Activated T-helper 2 cell treated with anti-CD3 and anti-CD28 coated beads, Interferon-gamma antibody, Interleukin-2, Interleukin-4, amounts not matched to agents 10 μg/mL and 5 μg/mL and 100 μg/mL, durations not matched to agents 14 hours and 24 hours and 36 hours (primary cell): ENCODE results near the gene PUM2. TPM values are rescaled to one million over a fixed set of nuclear protein-coding genes. Genes with fewer than 3 reads are reported as not detected.

Experiments used
- DNase-seq: peaks from one replicate; pipeline ENCODE4 v3.0.0; 2021; ENCODE audit warnings: low spot score
- H3K27ac Mint-ChIP-seq: one replicate; pipeline ENCODE4 v1.8.0; 2021; ENCODE audit warnings: mixed read lengths
- H3K27me3 Mint-ChIP-seq: one replicate; pipeline ENCODE4 v1.8.0; 2021; ENCODE audit warnings: low read depth, mixed read lengths
- H3K36me3 Mint-ChIP-seq: one replicate; pipeline ENCODE4 v1.8.0; 2021; ENCODE audit warnings: low read depth, mixed read lengths
- H3K4me1 Mint-ChIP-seq: one replicate; pipeline ENCODE4 v1.8.0; 2021; ENCODE audit warnings: low read depth, mixed read lengths
- H3K4me3 Mint-ChIP-seq: one replicate; pipeline ENCODE4 v1.8.0; 2021; ENCODE audit warnings: low read depth, mild to moderate bottlenecking, moderate library complexity, mixed read lengths
- H3K9me3 Mint-ChIP-seq: one replicate; pipeline ENCODE4 v1.8.0; 2021; ENCODE audit warnings: mixed read lengths
- intact Hi-C: fragments of 100-400 bp; cut with micrococcal nuclease; formaldehyde crosslinking; loops from one replicate; pipeline ENCODE4 v1.15.1; 2023
- total RNA-seq: library from RNA; stranded (reverse); gene quantifications from 2 replicates; pipeline ENCODE4 v1.2.3, GENCODE V29; 2022

Gene PUM2
- total RNA-seq, 1 donor from 2014 or later: 121 TPM

DNA sequence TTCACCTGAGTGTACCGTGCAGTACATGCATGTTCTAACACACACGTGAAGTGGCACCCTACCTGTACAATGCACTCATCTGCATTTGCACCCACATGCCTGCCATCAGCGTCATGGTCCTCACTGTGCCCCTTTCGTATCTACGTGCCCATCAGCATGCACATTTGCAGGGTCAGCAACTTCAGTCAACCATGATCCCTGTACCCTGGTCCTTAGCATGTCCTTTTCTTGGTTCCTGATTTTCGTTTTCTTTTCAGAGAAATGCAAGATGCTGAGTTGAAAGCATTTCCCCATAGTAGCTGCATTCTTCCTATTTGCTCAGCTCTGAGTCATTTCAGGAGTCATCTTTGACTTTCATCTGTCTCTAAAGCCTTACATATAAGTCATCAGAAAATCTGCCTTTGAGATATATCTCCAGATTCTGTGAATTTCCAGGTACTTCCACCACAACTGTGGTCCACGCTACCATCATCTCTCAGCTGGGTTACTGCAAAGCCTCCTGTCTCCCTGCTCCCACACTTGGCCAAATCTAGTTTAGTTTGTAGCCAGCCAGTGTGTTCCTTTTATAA is 14.7 kb upstream of the PUM2 start:
- peaks cover 4% of the 10 kb centered on the region for H3K27me3 Mint-ChIP-seq
- peak; percentile 52 for DNase-seq
- H3K36me3 Mint-ChIP-seq: peaks cover 24% of the 10 kb centered on the region
- intact Hi-C loops: loop anchor here (1.0 to 5.0 kb wide), 5 partner anchors 14 to 463 kb away; partner anchors contain the start of gene TTC32
- H3K4me3 Mint-ChIP-seq: peak overlapping the region; percentile 9
- peaks cover 33% of the 10 kb centered on the region for H3K9me3 Mint-ChIP-seq
- peak overlapping the region; percentile 51 for H3K27ac Mint-ChIP-seq
- peaks cover 25% of the 10 kb centered on the region for H3K4me1 Mint-ChIP-seq

GRCh38 chr2:20363578-20363977 is 12.9 kb upstream of the PUM2 start:
- Mint-ChIP-seq H3K4me1 (peaks cover 24% of the 10 kb centered on the region), H3K27ac (no peak overlapping the region), H3K4me3 (no peak overlapping the region), H3K27me3 (no peaks in the 10 kb centered on the region), H3K36me3 (peaks cover 19% of the 10 kb centered on the region), H3K9me3 (peaks cover 21% of the 10 kb centered on the region)
- DNase-seq: no peak
- intact Hi-C loops: no loop called here

DNA sequence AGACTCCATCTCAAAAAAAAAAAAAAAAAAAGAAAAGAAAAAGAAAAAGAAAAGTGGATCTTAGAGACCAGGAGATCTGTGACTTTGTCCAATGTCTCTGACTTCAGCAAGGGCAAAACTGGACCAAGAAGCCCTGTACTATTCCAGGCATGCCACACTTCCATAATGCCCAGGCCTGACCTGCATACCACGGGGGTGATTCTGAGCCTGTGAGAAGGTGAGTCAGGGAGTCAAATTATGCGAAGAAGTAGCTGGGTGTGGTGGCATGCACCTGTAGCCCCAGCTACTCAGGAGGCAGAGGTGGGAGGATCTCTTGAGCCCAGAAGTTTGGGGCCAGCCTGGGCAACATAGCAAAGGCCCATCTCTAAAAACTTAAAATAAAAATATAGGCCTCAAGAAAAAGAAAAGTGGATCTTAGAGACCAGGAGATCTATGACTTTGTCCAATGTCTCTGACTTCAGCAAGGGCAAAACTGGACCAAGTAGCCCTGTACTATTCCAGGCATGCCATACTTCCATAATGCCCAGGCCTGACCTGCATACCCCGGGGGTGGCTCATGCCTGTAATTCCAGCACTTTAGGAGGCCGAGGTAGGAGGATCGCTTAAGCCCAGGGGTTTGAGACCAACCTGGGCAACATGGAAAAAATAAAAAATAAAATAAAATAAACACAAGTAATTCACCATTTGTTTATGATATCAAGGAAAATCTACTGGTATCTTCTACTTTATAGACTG is 12.2 kb upstream of the PUM2 start:
- Mint-ChIP-seq H3K4me1 (peaks cover 24% of the 10 kb centered on the region), H3K27ac (no peak overlapping the region), H3K36me3 (peaks cover 14% of the 10 kb centered on the region), H3K4me3 (no peak overlapping the region), H3K9me3 (peaks cover 14% of the 10 kb centered on the region), H3K27me3 (no peaks in the 10 kb centered on the region)
- no peak for DNase-seq
- intact Hi-C loops: no loop called here

- H3K9me3 Mint-ChIP-seq: peaks cover 5% of the 10 kb centered on the region
- H3K4me3 Mint-ChIP-seq: no peak overlapping the region
- H3K36me3 Mint-ChIP-seq: peaks cover 4% of the 10 kb centered on the region
- no peak for DNase-seq
- intact Hi-C loops: no loop called here
- H3K27me3 Mint-ChIP-seq: no peaks in the 10 kb centered on the region
- peaks cover 22% of the 10 kb centered on the region for H3K4me1 Mint-ChIP-seq
- no peak overlapping the region for H3K27ac Mint-ChIP-seq
Observed at GRCh38 chr2:20361893-20362292, 11.2 kb upstream of the PUM2 start.

DNA sequence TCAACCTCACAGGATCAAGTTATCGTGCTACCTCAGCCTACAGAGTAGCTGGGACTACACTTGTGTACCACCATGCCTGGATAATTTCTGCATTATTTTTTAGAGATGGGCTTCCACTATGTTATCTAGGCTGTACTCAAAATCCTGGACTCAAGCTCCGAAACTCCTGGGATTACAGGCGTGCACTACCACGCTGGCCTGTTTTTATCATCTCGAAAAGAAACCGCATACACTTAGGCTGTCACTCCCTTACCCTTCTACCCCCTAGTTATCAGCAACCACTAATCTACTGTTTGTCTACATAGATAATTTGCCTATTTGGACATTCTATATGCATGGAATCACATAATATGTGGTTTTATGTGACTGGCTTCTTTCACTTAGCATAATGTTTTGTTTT is 8.5 kb upstream of the PUM2 start:
- DNase-seq: no peak
- no peak overlapping the region for H3K4me3 Mint-ChIP-seq
- H3K4me1 Mint-ChIP-seq: no peaks in the 10 kb centered on the region
- H3K27ac Mint-ChIP-seq: no peak overlapping the region
- intact Hi-C loops: no loop called here
- no peaks in the 10 kb centered on the region for H3K27me3 Mint-ChIP-seq
- H3K9me3 Mint-ChIP-seq: no peaks in the 10 kb centered on the region
- no peaks in the 10 kb centered on the region for H3K36me3 Mint-ChIP-seq

DNA sequence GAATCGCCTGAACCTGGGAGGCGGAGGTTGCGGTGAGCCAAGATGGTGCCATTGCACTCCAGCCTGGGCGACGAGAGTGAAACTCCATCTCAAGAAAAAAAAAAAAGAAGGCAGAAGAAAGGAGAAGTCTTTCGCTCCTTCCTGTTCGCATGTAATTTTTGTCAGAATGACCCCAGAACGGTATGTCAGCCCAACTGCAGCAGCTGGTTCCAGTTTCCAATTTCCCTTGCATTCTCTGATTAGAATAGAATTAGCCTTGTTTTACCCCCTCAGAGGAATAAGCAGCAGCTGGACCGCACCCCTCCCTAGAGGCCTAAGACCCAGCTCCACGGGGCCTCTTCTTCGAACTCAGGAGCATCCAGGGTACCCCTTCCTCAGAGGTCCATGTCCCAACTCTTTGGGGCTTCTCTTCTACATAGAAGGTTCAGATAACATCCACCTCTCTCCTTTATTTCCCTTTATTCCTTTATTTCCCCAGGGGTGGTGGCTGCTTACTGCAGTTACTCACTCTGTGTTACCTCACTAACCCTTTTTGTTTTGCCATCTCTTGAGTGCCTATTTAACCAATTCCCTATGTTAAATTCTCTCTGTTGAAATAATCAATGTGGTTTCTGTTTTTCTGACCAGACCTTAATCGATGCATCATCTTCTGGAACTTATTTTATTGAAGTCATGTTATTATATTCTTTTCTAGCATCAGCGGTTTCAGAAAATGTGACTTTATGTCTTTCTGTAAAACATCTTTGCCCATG is 7.2 kb upstream of the PUM2 start:
- no peaks in the 10 kb centered on the region for H3K36me3 Mint-ChIP-seq
- H3K27ac Mint-ChIP-seq: no peak overlapping the region
- peaks cover 4% of the 10 kb centered on the region for H3K4me1 Mint-ChIP-seq
- DNase-seq: no peak
- no peaks in the 10 kb centered on the region for H3K27me3 Mint-ChIP-seq
- H3K4me3 Mint-ChIP-seq: no peak overlapping the region
- no peaks in the 10 kb centered on the region for H3K9me3 Mint-ChIP-seq
- intact Hi-C loops: no loop called here

GRCh38 chr2:20356042-20356441 is 5.4 kb upstream of the PUM2 start:
- intact Hi-C loops: no loop called here
- no peak for DNase-seq
- H3K27me3 Mint-ChIP-seq: no peaks in the 10 kb centered on the region
- H3K9me3 Mint-ChIP-seq: no peaks in the 10 kb centered on the region
- H3K4me3 Mint-ChIP-seq: no peak overlapping the region
- H3K36me3 Mint-ChIP-seq: no peaks in the 10 kb centered on the region
- peaks cover 4% of the 10 kb centered on the region for H3K4me1 Mint-ChIP-seq
- no peak overlapping the region for H3K27ac Mint-ChIP-seq

GRCh38 chr2:20355131-20355530 is 4.5 kb upstream of the PUM2 start:
- no peak overlapping the region for H3K4me3 Mint-ChIP-seq
- H3K36me3 Mint-ChIP-seq: peaks cover under 1% of the 10 kb centered on the region
- no peaks in the 10 kb centered on the region for H3K27me3 Mint-ChIP-seq
- peaks cover 4% of the 10 kb centered on the region for H3K4me1 Mint-ChIP-seq
- no peaks in the 10 kb centered on the region for H3K9me3 Mint-ChIP-seq
- DNase-seq: no peak
- intact Hi-C loops: no loop called here
- H3K27ac Mint-ChIP-seq: no peak overlapping the region

- intact Hi-C loops: loop anchor here (5.0 kb wide), 1 partner anchor 301 kb away; the partner anchor contains the start of gene LAPTM4A
- Mint-ChIP-seq H3K4me3 (no peak overlapping the region), H3K27ac (no peak overlapping the region)
Observed at GRCh38 chr2:20353241-20353992, 2.8 kb upstream of the PUM2 start.

GRCh38 chr2:20352581-20353216 is 2.1 kb upstream of the PUM2 start:
- H3K27me3 Mint-ChIP-seq: no peaks in the 10 kb centered on the region
- intact Hi-C loops: loop anchor here (5.0 kb wide), 1 partner anchor 300 kb away; the partner anchor contains the start of gene LAPTM4A
- H3K9me3 Mint-ChIP-seq: no peaks in the 10 kb centered on the region
- peaks cover 21% of the 10 kb centered on the region for H3K36me3 Mint-ChIP-seq
- H3K4me3 Mint-ChIP-seq: no peak overlapping the region
- H3K4me1 Mint-ChIP-seq: peaks cover 19% of the 10 kb centered on the region
- no peak for DNase-seq
- H3K27ac Mint-ChIP-seq: no peak overlapping the region

More at GRCh38 chr2:20353241-20353992, 2.8 kb upstream of the PUM2 start:
- DNase-seq: no peak
- Mint-ChIP-seq H3K4me1 (peaks cover 16% of the 10 kb centered on the region), H3K9me3 (no peaks in the 10 kb centered on the region), H3K27me3 (no peaks in the 10 kb centered on the region), H3K36me3 (peaks cover 16% of the 10 kb centered on the region)

GRCh38 chr2:20352230-20352578 is 1.6 kb upstream of the PUM2 start:
- H3K9me3 Mint-ChIP-seq: no peaks in the 10 kb centered on the region
- H3K4me3 Mint-ChIP-seq: no peak overlapping the region
- intact Hi-C loops: loop anchor here (5.0 kb wide), 1 partner anchor 300 kb away; the partner anchor contains the start of gene LAPTM4A
- H3K4me1 Mint-ChIP-seq: peaks cover 23% of the 10 kb centered on the region
- DNase-seq: no peak
- no peak overlapping the region for H3K27ac Mint-ChIP-seq
- peaks cover 23% of the 10 kb centered on the region for H3K36me3 Mint-ChIP-seq
- no peaks in the 10 kb centered on the region for H3K27me3 Mint-ChIP-seq
